Renal cortical epithelial cell (primary cell): ENCODE results near the gene ZMYND8. TPM values are rescaled to one million over a fixed set of nuclear protein-coding genes. Genes with fewer than 3 reads are reported as not detected.
"Not testable (repeated sequence)": the region's sequence is repeated elsewhere in the genome, so short reads cannot be mapped to it uniquely, and the experiment has no call there.

Experiments used
- DNase-seq: peaks from one replicate; pipeline ENCODE4 v3.0.0-alpha.2; 2011; ENCODE audit warnings: low read depth
- total RNA-seq: library from RNA; depleted of rRNA; stranded (reverse); fragments of >200 nt; gene quantifications from 2 replicates; pipeline ENCODE4 v1.2.3, GENCODE V29; 2014

The ZMYND8 gene
- total RNA-seq, 1 donor from 2014 or later: 21.9 TPM

DNA sequence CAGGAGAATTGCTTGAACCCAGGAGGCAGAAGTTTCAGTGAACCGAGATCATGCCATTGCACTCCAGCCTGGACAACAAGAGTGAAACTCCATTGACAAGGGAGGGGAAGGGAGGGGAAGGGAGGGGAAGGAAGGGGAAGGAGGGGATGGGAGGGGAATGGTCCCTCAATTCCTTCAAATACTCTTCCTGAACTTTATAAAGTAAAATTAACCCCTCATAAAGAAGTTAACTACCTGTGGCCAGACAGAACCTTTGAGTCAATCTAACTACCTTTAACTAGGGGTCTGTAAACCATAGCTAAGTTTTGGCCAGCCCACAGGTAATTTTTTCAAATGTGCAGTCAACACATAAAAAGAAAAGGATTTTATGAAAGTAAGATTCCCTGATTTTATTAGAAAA lies 131.0 kb downstream of the ZMYND8 start:
- DNase-seq: no peak

DNA sequence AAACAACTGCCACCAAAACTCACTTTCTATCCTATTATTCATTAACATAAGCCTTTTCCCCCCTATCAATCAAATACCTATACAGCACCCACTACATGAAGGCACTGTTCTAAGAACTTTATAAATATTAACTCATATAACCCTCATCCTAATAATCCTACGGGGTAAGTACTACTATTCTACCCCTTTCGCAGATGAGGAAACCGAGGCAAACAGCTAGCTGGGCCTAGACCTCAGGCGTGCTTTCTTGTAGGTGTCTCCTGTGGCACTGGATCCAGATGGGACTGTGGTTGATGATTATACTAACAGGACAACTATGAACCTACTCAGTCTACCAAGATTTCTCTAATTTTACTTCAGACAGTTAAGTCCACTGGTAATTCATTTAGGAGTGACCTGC lies 131.6 kb downstream of the ZMYND8 start:
- DNase-seq: no peak

DNA sequence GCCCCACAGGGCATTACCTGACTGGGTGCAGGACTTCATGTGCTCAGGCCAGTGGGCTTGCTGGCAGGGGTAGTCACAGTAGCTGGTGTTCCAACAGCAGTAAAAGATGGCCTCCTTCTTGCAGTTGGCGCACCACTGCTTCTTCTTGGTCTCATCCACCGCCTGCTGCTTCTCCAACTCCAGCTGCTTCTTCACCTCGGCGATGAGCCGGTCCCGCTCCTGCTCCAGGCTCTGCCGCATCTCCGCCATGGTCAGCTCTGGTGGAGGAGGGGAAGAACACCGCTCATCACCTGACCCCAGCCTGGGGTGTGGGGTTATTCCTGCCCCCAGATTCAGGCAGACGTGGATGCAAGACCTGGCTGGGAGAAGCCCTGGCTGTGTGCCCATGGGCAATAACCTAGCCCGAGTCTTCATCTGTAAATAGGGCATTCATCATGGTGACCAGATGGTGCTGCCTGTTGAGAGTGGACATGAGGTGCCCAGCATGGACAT lies 132.2 kb downstream of the ZMYND8 start:
- DNase-seq: no peak

DNA sequence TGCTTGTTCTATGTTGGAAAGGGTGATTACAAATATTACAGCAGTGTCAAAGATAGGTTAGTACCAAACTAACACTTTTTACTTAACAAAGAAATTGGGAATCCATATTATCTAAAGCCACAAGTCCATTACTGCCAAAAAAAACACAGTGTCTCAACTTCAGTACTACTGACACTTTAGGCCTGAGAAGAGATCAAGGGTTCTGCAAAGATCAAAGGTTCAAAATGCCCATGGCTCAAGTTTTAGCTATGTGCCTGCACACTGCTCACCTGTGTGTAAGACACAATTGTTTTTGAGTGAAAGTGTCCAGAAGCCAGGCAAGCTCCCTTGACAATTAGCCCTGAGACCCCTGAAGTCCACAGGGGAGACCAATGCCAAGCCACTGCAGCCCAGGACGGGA lies 132.6 kb downstream of the ZMYND8 start:
- DNase-seq: no peak

DNA sequence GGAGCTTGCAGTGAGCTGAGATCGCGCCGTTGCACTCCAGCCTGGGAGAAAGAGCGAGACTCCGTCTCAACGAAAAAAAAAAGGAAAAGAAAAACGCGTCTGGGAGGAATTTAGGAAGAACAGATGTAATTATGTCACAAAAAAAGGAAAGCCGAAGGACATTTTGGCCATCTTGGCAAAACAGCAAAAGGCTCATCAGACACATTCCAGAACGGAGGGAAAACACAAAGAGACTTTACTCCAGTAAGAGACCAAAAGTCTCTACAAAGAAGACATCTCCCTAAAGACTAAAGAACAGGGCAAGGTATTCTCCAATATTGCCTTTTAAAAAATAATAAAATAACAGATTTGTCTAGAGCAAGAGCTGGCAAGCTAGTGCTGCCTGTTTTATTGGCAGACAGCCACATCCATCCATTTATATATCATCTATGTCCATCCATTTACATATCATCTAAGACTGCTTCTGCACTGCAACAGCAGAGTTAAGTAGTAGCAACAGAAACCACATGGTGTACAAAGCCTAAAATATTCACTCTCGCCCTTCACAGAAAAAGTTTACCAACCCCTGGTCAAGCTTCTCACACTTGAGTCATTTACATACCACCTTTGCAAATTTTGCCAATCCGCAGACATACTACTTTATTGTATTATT lies 133.9 kb downstream of the ZMYND8 start:
- DNase-seq: no peak

DNA sequence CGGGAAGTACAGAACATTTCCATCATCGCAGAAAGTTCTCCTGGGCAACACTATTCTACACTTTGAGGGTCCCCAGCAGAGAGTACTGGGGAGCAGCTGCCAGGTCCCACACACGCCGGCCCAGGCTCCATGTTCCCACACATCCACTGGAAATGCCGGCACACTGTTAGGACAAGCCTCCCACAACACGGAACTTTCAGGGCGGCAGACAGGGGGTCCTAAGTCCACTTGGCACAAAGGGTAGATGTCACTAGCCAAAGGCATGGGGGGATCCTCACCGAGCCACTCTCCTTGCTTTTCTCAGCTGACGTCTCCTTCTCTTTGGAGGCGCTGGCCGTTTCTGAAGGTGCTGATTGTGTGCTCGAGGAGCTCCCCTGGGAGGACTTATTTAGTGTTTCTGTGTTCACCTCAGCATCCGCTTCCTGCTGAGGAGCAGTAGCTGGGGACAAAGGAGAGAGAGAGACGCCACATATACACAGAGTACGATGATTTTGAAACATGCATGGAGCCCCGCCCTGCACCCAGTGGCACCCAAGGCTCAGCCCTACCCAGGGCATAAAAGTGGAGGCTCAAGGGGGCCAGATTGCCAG lies 135.4 kb downstream of the ZMYND8 start:
- no peak for DNase-seq

DNA sequence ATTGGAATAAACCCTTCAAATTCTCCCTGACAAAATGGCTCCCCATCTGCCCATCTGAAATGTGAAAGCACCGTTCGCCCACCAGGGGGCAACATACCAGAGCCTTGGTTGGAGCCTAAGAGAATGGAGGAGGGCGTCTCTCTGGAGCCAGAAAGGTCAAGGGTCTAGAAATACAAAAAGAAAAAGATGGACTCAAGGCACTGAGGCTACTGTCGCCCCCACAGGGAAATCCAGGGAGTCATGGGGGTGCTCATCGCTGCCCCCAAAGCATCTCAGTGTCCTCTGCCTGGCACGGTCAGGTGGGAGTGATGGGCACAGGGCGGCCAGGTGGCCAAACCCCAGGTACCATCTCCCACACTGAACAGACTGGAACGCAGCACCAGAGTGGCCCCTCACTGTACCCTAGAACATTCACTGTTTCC lies 136.3 kb downstream of the ZMYND8 start:
- no peak for DNase-seq

DNA sequence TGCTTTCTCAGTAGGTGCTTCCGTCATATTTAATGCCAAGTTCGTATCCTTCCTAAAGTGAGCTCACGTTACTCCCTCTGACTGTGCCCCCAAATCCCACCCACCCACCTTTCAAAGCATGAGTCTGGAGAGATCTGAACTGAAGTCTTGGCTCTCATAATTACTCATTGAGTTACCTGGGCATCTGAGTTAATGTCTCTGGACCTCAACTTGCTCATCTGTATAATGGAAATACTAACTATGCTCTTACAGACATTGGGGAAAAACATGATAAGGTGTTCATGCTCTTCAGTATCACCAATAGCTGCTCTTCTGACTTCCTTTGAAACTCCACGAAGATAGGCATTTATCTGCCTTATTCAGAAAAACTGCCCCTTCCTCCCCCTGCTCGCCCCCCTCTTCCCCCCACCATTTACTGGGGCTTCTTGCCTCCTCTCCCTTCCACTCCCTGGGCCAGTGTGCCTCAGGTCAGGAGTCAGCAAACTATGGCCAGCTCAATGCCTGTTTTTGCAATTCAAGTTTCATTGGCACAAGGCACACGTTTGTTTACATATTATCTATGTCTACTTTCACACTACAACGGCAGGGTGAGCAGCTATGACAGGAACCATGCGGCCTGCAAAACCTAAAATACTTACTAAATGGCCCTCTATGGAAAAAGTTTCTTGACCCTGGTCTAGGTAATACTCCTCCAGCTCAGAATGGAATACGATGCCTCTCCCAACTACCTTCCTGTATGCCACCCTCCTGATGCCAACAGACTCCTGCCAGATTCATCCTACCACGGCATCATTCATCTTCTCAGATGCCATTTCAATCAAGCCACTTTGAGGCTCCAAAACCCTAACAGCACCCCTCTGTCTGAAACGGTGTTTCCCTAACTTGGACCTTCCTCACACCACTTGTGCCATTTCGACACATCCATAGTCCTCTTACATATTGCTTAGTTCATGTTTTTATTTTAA lies 138.7 kb downstream of the ZMYND8 start:
- DNase-seq: no peak

DNA sequence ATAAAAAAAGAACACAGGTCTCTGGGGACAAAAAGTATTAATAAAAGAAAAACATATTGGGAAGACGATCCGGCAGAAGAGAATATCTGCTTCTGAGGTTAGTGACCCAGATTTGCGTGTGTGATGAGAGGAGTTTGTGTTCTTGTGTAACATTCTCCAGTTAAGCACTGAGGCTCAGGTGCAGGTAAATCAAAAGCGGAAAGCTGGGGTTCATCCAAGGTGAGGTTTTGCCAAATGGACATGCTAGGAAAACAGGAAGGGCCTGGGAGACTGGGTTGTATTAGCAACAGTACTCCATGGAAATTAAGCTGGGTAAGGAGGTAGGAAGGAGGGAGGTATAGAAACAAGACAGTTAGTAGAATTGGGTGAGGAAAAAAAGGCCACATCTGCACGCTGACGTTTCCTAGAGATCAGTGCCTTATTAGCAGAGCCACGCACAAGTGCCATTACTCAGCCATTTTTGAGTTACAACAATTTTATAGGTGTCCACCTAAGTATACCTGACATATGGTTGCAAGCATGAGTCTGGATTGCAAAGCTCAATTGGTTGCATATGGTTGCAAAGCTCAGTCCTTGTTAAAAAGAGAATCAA lies 139.6 kb downstream of the ZMYND8 start:
- DNase-seq: no peak

DNA sequence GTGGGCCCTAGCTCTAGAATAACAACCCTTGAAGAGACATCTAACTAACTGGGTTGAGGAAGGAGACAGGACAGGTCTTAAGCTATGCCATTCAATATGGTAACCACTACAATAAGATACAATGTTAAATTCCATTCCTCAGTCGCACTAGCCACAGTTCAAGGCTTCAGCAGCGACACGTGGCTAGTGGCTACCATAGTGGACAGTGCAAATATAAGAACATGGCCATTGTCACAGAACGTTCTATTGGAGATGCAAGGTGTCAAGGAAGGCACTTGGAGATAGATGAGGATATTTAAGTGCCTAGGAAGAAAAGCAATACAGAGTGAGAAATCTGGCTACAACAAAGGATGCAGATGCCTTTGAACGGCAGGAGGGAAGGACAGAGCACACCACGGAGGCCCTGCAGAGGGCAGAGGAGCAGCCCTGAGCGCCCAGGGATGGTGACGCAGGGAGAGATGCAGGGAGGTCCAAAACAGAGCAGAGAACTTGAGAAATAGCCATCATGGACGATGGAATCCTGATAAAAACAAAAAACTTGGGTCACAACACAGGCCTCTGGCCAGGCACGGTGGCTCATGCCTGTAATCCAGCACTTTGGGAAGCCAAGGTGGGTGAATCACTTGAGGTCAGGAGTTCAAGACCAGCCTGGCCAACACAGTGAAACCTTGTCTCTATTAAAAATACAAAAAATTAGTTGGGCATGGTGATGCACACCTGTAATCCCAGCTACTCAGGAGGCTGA lies 140.7 kb downstream of the ZMYND8 start:
- DNase-seq: no peak

DNA sequence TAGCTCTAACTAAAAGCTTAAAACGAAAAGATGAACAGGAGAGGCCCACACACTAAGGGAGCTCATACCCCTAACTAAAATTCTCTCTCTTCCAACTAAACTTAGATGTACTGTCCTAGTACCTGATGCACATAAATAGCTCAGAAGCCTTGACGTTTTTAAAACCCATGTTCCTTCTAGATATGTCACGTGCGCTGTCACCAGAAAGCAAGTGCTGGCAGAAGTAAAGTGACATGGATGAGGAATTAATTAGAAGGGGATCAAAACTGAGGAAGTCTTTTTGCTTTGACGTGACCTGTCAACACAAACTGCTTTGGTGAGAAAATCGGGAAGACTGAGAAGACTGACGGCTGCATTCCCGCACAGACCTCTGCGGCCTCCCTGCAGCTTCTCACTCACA lies 142.5 kb downstream of the ZMYND8 start:
- no peak for DNase-seq

DNA sequence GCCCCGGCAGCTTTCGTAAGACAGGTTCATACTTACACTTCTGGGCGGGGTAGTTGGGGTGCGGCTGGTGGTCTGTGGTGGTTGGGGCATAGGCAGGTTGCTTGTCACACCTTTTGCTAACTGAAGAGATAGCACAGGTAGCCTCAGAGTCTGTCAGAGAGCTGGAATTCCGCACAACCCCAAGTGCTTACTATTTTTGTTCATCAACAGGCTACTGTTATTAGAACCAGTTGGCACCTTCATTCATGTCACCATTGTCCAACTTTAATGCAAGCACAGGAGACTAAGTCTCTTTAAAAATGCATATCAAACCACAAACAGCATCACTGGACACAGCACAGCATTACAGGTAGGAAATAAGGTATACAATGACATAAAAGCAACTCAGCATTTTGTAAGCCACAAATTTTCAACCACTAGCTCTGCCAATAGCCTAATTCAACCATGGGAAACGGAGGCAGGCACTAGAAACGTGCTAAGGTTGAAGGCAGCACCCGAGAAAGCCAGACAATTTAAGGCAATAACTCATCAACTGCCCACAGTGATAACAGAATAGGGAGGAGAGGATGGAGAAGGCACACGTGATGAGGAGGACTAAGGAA lies 143.8 kb downstream of the ZMYND8 start:
- DNase-seq: no peak

DNA sequence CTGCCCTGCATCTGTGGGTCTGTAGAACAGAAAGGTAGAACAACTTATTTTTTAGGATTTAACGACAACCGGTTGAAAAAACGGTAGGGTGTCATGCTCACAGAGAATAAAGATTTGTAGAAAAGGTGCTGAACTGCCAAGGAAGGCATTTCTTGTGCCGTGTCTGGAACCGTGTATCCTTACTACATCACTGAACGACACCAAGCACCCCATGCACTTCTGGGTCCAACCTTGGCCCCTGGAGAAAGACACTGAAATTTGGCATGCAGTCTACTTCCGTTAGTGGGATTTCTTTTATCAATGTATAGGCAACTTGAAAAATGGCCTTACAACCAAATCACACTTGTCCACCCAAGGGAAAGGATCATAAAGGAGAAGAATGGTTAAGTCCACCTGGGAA lies 145.5 kb downstream of the ZMYND8 start:
- no peak for DNase-seq

DNA sequence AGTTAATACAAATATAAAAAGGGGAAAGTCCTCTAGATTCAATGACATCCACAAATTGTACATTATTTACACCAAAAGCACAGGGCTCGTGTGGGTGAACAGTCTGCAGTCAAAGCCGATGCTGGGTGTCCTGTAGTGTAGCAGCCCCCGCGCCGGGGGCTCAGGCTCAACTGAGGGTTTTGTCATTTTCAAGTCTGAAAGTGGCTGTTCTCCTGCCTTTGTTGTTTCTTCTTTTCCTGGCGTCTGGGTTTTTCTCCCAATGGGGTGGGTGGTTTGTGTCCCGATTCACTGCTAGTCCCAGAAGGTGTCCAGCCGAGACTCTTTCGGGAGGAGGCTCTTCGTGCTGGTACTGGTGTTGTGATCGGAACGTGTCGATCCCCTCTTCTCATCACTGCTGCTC lies 146.0 kb downstream of the ZMYND8 start:
- DNase-seq: no peak

DNA sequence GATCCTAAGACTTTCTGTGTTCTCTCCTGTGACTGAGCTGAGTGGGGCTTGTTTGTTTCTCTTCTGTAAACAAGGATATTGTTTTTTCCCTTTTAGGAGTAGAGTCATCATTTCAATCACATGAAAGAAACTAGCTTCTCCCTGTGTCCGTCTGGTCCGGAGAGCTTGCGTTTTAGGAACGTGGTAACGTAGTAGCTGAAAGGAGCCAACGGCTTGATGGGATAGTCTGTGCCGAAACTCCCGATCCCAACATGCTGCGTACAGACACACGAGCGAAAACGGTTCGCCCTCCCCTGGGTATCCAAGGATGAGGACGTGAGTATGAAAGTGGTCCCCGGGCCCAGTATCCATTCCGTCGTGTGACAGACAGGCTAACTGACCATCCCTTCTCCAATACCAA lies 146.5 kb downstream of the ZMYND8 start:
- no peak for DNase-seq

DNA sequence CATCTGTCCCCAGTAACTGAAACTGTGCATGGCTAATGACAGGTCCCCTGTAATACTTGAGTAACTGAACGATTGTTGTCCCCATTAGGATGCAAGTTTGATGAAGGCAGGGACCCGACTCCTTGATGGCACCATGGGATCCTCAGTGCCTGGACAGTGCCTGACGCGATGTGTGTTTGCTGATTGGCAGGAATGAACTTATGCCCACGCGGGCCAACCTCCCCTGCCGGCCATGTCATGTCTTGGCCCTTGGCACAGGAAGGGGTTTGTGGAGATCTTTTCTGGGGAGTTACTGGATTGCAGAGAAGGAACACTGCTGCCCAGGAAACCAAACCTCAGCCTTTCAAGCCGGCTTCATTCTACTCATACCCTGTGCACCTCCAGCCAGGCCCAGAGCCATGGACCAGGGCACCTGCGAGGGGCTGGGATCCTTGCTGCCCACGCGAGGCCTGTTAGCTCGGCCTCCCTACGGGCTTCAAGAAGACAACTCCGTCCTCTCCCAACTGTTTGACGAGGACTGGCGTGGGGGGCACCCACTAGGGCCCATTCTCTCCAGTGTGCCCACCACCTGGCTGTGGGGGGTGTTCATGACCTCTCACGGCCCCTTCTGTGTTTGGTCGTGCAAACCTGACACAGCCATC lies 147.8 kb downstream of the ZMYND8 start:
- DNase-seq: no peak

DNA sequence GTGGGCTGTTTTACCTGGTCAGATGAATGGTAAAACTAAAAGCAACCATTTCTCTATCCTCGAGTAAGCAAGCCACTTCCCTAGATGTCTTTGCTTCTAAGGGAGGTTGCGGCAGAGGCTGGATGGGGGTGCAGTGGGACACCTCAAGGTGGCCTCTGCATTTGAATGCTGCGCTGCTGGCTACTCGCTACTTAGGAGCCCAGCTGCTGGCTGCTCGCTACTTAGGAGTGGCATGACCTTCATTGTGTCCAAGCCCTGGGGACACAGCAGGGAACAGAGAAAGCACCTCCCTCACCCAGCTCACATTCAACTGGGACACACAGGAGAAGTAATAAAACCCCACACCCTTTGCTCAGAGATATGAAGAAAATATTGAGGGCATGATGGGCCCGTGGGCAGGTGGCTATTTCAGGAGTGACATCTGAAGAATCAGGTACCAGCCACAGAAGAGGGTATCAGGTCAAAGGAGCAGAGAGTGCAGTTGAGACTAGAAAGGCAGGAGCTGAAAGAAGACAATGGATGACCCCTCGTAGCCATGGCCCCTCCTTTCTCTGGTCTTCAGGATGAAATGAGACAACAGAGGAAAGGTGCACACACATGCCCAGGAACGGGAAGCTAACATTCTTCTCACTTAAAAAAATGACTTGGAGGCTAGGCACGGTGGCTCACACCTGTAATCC lies 149.4 kb downstream of the ZMYND8 start:
- no peak for DNase-seq

DNA sequence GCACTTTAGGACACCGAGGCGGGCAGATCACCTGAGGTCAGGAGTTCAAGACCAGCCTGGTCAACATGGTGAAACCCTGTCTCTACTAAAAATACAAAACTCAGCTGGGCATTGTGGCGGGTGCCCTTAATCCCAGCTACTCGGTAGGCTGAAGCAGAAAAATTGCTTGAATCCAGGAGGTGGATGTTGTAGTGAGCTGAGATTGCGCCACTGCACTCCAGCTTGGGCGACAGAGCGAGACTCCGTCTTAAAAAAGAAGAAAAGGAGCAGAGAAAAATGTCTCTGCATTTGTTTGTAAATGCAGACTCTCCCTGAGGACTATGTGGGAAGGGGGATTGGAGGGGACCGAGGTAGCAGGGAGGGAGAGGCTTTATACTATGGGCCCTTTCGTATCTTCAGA lies 149.9 kb downstream of the ZMYND8 start:
- DNase-seq: peak; percentile 20

DNA sequence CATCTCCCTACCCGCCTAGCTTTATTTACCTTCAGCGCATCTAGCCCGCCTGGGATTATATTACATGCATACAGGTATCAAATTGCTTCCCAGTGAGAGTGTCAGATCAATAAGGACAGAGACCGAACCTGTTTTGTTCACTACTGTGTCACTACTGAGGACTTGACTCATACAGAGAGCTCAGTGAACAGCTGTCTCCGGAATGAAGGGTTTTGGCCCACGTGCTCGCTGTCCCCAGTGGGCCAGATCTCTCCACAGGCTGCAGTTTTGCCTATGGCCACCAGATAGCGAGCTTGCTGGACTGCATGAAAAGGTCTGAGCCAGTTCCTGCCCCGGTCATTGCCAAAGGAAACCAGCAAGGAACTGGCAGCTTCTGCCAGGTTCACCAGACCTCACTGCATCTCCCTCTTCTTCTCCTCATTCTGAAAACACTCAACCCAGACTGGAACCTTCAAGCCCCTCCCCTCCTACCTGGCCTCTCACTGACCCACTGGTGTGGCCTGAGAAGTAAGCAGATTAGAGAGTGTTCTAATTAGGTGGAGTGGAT lies 150.8 kb downstream of the ZMYND8 start:
- peak; percentile 46 for DNase-seq

DNA sequence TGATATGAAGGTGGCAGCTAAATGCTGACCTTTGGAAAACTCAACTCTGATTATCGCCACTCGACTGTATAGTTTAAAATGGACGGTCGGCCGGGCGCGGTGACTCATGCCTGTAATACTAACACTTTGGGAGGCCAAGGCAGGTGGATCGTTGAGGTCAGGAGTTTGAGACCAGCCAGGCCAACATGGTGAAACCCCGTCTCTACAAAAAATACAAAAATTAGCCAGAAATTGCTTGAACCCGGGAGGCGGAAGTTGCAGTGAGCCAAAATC lies 151.7 kb downstream of the ZMYND8 start:
- DNase-seq: not testable (repeated sequence)
